WERI-Rb-1 (cell line): ENCODE results near the gene PEG3.
A peak's percentile ranks its signal among the peaks of the same experiment; 100 is the strongest.

Experiments
- DNase-seq: peaks from one replicate; pipeline ENCODE4 v3.0.0-alpha.2; 2020
- H3K27ac ChIP-seq: fragments of 250-450 bp; sonication (Bioruptor Pico); 2 replicates; pipeline ENCODE4 v1.5.1; 2020; ENCODE audit warnings: mild to moderate bottlenecking, moderate library complexity
- H3K27me3 ChIP-seq: fragments of 250-450 bp; sonication (Bioruptor Pico); 2 replicates; pipeline ENCODE4 v1.5.1; 2021; ENCODE audit warnings: mild to moderate bottlenecking, low read depth, moderate library complexity; ENCODE audit not compliant: insufficient read depth, severe bottlenecking
- H3K36me3 ChIP-seq: fragments of 250-450 bp; sonication (Bioruptor Pico); 2 replicates; pipeline ENCODE4 v1.5.1; 2020; ENCODE audit warnings: mild to moderate bottlenecking, moderate library complexity
- H3K4me3 ChIP-seq: 2 replicates; pipeline ENCODE4 v1.5.1; 2011; ENCODE audit warnings: low read depth, mild to moderate bottlenecking, control low read depth, low read length
- H3K9me3 ChIP-seq: fragments of 250-450 bp; sonication (Bioruptor Pico); 2 replicates; pipeline ENCODE4 v1.5.1; 2021; ENCODE audit warnings: mild to moderate bottlenecking, moderate library complexity; ENCODE audit not compliant: severe bottlenecking
- CTCF ChIP-seq: IDR thresholded peaks from 2 replicates; pipeline ENCODE4 v1.5.1; 2011; ENCODE audit warnings: low read depth, mild to moderate bottlenecking, control low read depth, inconsistent platforms, low read length

PEG3 gene

DNA sequence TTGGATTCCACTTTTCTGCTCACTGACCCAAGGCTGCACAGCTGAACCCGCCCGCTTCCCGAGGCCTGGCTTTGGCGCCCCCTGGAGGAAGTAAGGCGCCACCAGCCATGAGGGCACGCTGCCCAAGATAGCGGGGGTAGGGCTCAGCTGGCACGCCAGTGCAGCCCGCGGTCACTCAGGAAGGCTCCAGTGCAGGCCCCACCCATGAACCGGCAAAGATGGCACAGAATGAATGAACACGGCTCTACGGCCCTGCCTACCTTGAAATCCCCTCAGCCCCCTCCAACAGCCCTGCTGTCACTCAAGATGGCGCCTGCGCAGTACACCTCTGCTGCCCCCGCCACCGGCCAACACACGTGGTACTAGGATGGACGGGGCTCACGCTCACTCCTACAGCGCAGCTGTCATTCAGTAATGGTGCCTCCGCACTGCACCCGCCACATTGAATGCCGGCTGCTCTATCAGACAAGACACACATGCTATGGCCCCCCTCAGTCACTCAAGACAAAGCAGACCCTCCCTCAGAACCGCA, 3.0 kb downstream of the PEG3 start:
- peak overlapping the region; percentile 63 for H3K4me3 ChIP-seq
- H3K27ac ChIP-seq = peak overlapping the region; percentile 65
- no peaks in the 10 kb centered on the region; the same call in 1 of the 2 replicates for H3K36me3 ChIP-seq
- DNase-seq = peak; percentile 78
- peak; percentile 74 for TF ChIP-seq CTCF
- H3K27me3 ChIP-seq = no peaks in the 10 kb centered on the region
- H3K9me3 ChIP-seq = peaks cover 9% of the 10 kb centered on the region

DNA sequence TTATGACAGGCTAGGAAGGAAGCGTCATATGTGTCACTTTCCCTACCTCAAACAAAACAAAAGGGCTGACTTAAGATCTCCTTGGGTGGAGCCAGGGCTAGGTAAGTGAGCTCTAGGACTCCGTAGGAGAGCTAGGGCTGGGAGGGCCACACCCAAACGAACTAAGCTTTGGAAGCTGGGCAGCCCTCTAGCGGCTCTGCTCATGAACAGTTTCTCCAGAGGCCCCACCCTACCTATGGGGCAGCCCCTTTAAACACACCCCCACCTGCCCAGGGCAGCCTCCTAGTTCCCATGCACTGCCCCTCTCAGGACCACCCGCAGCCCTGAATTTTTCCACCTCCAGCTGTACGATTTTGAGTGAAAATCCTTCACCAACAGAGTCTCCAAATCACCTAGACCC, 3.5 kb downstream of the PEG3 start:
- peak overlapping the region; percentile 65; the same call in 1 of the 2 replicates for H3K27ac ChIP-seq
- TF ChIP-seq CTCF = peak; percentile 30; the same call in 1 of the 2 replicates
- peaks cover 9% of the 10 kb centered on the region for H3K9me3 ChIP-seq
- no peaks in the 10 kb centered on the region; the same call in 1 of the 2 replicates for H3K36me3 ChIP-seq
- peak; percentile 47 for DNase-seq
- no peaks in the 10 kb centered on the region for H3K27me3 ChIP-seq
- H3K4me3 ChIP-seq = peak overlapping the region; percentile 63

GRCh38 chr19:56836059-56836458, 4.5 kb downstream of the PEG3 start:
- no peak for DNase-seq
- H3K27me3 ChIP-seq = no peaks in the 10 kb centered on the region
- H3K4me3 ChIP-seq = no peak overlapping the region
- peaks cover 9% of the 10 kb centered on the region for H3K9me3 ChIP-seq
- no peak for TF ChIP-seq CTCF
- no peak overlapping the region for H3K27ac ChIP-seq
- H3K36me3 ChIP-seq = no peaks in the 10 kb centered on the region; the same call in 1 of the 2 replicates

- H3K27me3 ChIP-seq = no peaks in the 10 kb centered on the region
- peak overlapping the region; percentile 31; the same call in 1 of the 2 replicates for H3K27ac ChIP-seq
- DNase-seq = no peak
- H3K4me3 ChIP-seq = no peak overlapping the region
- no peak for TF ChIP-seq CTCF
- H3K9me3 ChIP-seq = peaks cover 9% of the 10 kb centered on the region
- H3K36me3 ChIP-seq = no peaks in the 10 kb centered on the region; the same call in 1 of the 2 replicates
These were observed 5.1 kb downstream of the PEG3 start for GRCh38 chr19:56835401-56835800.

DNA sequence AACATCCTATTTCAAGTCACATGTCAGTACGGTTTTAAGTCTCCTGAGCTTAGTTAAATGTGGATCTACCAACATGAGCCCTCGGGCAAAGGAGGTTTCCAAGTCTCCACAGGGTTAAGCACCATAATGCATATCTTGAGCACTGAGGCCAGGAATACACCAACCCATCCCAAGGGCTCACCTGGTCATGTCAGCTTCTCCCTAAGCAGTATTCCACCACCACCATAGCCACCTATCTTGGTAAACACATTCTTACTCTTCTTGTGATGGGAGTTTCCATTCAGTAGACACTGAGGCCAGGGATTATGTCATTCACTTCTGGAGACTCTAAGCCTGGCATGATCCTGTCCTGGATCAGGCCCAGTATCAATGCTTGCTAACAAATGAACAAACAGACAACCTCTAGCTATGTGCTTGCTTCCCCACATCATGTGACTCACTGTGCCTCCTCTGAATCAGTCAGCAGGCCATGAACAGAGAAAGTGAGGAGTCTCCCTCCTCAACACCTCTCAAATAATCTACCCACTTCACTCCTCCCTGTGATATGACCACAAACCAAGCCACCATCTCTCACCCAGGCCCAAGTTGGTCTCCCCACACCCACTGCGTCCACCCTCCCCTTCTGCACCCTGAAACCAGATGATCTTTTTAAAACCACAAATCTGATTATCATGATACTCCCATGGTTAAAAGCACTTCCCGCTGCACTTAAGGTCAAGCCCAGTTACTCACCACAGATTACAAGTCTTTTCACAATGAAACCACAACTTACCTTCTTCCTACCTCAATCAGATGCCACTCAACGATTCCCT, 5.8 kb downstream of the PEG3 start:
- H3K4me3 ChIP-seq = no peak overlapping the region
- no peak for TF ChIP-seq CTCF
- H3K36me3 ChIP-seq = no peaks in the 10 kb centered on the region; the same call in 1 of the 2 replicates
- peak overlapping the region; percentile 31; the same call in 1 of the 2 replicates for H3K27ac ChIP-seq
- peak; percentile 50 for DNase-seq
- peaks cover 4% of the 10 kb centered on the region for H3K9me3 ChIP-seq
- no peaks in the 10 kb centered on the region for H3K27me3 ChIP-seq
